GM10248 (cell line): ENCODE results near the gene ST7.

ENCODE experiments used
- CTCF ChIA-PET: fragments of 300-600 bp; sonication (Branson Sonifier 250); formaldehyde crosslinking; extraction: SDS; loops from one replicate; lab custom pipeline; 2021; ENCODE audit warnings: antibody characterized with exemption; lab: Yijun Ruan, JAX
- POLR2A ChIA-PET: fragments of 350-650 bp; sonication (Branson Sonifier 250); formaldehyde crosslinking; extraction: SDS; loops from one replicate; lab custom pipeline; 2020; ENCODE audit warnings: antibody characterized with exemption; lab: Yijun Ruan, JAX
- DNase-seq: peaks from one replicate; pipeline ENCODE4 v3.0.0; 2012; ENCODE audit errors: extremely low spot score
- CTCF ChIP-seq: IDR thresholded peaks from 2 replicates; pipeline ENCODE4 v1.5.1; 2012; ENCODE audit warnings: mild to moderate bottlenecking, low read depth; ENCODE audit errors: extremely low read depth, missing control alignments, control extremely low read depth

Gene ST7

GRCh38 chr7:117061751-117062150, 108.5 kb downstream of the ST7 start:
- no peak for DNase-seq
- TF ChIP-seq CTCF = no peak
- POLR2A ChIA-PET = no interaction called here
- CTCF ChIA-PET = interaction anchor here (0.6 to 2.0 kb wide), 12 partner anchors 9 to 188 kb away, joined by 3 to 5 read pairs (median 4); no protein-coding TSS in a partner anchor

- ChIA-PET POLR2A (no interaction called here), CTCF (interaction anchor here (0.6 to 1.7 kb wide), 11 partner anchors 9 to 188 kb away, joined by 3 to 5 read pairs (median 4); no protein-coding TSS in a partner anchor)
- TF ChIP-seq CTCF = no peak
- DNase-seq = no peak
These were observed 109.0 kb downstream of the ST7 start for GRCh38 chr7:117062300-117062699.

GRCh38 chr7:117064688-117065087, 111.4 kb downstream of the ST7 start:
- DNase-seq = no peak
- ChIA-PET CTCF (interaction anchor here (1.3 to 1.8 kb wide), 3 partner anchors 13 to 29 kb away, joined by 3 to 5 read pairs (median 3); no protein-coding TSS in a partner anchor), POLR2A (no interaction called here)
- TF ChIP-seq CTCF = no peak

- CTCF ChIA-PET = interaction anchor here (1.5 kb wide), 1 partner anchor 8 kb away, joined by 6 read pairs; no protein-coding TSS in a partner anchor
- no peak for DNase-seq
- no peak for TF ChIP-seq CTCF
- POLR2A ChIA-PET = no interaction called here
These were observed 112.4 kb downstream of the ST7 start for GRCh38 chr7:117065571-117066150.

DNA sequence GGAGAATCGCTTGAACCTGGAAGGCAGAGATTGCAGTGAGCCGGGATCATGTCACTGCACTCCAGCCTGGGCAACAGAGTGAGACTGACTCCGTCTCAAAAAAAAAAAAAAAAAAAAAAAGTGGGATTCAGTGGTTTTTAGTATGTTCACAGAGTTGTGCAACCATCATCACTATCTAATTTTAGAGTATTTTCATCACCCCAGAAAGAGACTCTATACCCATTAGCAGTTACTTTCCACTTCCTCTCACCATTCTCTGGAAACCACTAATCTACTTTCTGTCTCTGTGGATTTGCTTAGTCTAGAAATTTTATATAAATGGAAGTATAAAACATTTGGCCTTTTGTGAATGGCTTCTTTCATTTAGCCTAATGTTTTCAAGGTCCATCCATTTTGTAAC, 113.4 kb downstream of the ST7 start:
- CTCF ChIA-PET = interaction anchor here (1.1 to 1.5 kb wide), 3 partner anchors 9 to 81 kb away, joined by 3 to 6 read pairs (median 4); no protein-coding TSS in a partner anchor
- POLR2A ChIA-PET = no interaction called here
- TF ChIP-seq CTCF = no peak
- DNase-seq = no peak

- ChIA-PET CTCF (interaction anchor here (1.1 to 2.4 kb wide), 4 partner anchors 9 to 82 kb away, joined by 3 to 7 read pairs (median 4); no protein-coding TSS in a partner anchor), POLR2A (no interaction called here)
- DNase-seq = no peak
- no peak for TF ChIP-seq CTCF
These were observed 114.0 kb downstream of the ST7 start for GRCh38 chr7:117067340-117067739.
